GM21360 (cell line): Measurements from ENCODE around the gene TTYH2.
"Not testable (repeated sequence)": the region's sequence is repeated elsewhere in the genome, so short reads cannot be mapped to it uniquely, and the experiment has no call there.

Experiments used
- ATAC-seq: cut with Tn5 transposase; IDR thresholded peaks from one replicate; pipeline ENCODE4 v1.9.1; 2021; ENCODE audit warnings: mild to moderate bottlenecking, moderate library complexity; ENCODE audit not compliant: unreplicated experiment

Gene TTYH2, protein sequence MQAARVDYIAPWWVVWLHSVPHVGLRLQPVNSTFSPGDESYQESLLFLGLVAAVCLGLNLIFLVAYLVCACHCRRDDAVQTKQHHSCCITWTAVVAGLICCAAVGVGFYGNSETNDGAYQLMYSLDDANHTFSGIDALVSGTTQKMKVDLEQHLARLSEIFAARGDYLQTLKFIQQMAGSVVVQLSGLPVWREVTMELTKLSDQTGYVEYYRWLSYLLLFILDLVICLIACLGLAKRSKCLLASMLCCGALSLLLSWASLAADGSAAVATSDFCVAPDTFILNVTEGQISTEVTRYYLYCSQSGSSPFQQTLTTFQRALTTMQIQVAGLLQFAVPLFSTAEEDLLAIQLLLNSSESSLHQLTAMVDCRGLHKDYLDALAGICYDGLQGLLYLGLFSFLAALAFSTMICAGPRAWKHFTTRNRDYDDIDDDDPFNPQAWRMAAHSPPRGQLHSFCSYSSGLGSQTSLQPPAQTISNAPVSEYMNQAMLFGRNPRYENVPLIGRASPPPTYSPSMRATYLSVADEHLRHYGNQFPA

DNA sequence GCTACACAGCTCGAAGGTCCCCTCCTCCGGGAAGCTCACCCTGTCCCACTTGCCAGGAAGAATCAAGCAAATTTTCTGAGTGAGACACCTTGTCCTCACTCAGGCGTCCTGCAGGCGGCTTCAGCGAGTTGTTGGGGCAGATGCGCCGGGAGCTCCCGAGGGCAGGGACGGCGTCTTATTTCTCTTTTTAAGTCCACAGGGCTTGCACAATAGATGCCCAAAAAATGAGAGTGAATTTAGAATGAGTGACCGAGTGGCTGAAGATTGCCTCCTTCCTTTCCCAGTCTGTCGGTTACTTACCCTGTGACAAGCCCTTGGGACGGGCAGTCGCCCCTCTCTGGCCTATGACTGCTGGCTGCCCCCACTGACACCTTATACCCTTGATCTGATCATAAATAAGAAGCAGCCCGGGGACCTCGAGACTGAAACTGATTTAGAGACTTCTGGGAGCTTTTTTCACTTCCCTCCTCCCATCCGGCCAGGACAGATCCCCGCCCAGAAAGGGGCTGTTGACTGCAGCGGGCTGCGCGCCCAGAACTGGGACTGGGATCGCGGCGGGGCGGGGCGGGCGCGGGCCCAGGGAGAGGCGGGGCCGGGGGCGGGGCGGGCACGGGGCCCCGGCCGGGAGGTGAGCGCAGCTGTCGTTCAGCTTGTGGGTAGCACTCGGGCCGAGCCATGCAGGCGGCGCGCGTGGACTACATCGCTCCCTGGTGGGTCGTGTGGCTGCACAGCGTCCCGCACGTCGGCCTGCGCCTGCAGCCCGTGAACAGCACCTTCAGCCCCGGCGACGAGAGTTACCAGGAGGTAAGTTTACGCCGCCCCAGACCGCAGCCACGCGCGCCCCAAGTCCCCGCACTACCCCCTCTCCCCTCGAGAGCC is at the start of gene TTYH2:
Gene TTYH2 (plus strand): TSS at position 659 of the 879 bp plus-strand sequence. CDS start 17 bp downstream, at position 676.
- ATAC-seq = peak; percentile 53

DNA sequence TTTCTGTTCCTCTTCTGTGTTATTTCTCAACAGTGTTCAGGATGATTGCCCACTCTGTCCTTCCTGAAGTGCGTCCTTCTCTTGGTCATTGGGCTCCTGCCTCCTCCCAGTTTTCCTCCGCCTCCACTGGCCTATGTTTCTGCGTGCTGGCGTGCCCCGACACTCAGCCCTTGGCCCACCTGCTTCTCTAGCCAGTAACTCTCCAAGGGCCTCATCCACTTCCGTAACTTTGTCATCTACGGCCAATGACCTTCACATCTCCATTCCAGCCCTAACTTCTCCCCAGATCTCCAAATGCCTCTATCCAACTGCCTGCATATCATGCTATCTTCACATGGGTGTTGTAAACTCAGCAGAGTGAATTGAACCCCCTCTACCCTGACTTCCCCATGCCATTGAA is 49.5 kb upstream of the TTYH2 start:
- ATAC-seq = no peak

DNA sequence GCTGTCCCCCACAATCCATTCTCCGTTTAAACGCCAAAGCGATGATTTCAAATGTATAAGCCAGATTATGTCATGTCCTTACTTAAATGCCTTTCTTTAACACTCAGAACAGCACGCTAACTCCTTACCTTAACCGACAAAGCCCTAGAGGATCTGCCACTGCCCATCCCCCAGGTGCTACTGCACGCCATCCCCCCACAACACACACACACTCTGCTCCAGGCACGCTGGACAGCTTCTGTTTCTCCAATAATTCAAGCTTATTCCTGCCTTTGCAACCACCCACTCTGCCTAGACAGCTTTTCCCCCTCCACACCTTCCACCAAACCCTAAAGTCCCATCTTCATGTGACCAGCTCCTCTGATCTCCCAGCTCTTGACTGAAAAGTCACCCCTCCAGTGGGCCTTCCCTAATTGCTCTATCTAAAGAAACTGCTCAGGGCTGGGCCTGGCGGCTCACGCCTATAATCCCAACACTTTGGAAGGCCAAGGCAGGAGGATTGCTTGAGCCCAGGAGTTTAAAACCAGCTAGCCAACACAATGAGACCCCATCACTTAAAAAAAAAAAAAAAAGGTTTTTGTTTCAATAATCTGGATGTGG is 48.8 kb upstream of the TTYH2 start:
- no peak for ATAC-seq

DNA sequence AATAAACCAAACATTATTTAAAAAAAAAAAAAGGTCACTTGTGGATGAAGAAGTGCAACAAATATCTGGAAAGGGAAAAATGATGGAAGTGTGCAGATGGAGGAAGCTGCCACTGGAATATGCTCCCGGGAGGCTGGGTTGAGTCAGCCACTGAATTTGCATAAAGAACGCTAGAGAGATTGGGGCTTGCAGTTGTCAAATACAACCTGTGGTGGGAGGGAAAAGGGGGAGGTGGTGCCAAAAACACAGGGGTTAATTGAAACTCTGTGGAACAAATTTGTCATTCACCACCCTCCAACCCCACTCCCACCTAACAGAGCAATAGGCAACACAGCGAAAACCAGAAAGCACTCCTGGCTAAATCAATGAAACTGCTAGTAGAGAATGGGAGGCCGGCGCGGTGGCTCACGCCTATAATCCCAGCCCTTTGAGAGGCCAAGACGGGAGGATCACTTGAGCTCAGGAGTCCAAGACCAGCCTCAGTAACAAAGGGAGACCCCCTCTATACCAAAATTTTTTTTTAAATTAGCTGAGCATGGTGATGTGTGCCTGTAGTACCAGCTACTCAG is 47.5 kb upstream of the TTYH2 start:
- ATAC-seq = no peak

DNA sequence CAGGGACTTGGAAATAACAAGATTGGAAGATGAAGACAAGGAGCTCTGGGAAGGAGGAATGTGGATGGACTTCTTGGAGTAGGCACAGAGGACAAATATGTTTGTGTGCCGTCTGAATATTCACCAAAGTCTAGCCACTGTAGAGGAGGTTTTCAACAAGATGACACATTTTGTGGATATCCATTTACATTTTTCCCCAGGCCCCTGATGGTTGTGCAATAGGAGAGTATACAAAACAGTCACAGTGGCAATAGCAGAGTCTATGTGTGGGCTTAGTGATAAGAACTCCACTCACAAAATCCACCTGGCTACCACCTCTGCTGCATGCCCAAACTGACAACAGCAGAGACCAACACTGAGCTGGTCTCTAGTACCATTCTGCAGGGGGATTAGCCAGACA is 42.4 kb upstream of the TTYH2 start:
- no peak for ATAC-seq

DNA sequence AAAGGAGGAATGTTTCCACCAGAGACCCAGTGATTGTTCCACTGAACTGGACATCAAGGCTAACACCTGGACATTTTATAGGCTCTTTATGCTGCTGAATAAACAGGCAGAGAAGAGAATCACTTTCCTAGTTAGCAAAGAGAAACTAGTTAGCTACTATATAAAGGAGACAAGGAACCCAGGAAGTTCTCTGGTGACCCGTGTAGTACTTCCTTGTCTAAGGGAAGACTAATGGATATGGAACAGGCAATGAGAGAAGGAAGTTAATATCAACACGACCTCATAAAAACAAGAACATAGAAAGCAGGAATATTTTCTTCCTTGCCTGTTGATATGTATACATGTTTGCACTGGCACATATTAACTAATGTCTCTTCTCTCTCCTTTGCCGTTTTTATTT is 40.7 kb upstream of the TTYH2 start:
- no peak for ATAC-seq

DNA sequence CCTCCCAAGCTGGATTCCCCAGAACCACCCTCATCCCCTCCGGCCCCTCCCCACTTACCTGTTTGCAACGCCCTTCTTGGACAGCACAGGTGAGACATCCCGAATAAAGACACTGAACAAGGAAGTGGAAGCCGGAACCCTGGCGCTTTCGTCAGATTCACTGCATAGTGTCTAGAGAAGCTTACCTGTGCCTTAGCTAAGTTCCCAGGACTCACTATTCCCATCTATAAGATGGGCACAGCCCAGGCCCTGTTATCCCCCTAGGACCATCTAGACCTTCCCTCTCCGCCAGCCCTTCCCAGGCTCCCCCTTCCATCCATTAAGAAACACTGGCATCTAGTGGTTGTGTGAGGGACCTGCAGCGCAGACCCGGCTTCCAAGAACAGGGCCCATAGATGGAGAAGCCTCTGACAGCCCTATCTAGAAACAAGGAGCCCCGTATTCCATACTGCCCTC is 36.8 kb upstream of the TTYH2 start:
- no peak for ATAC-seq

DNA sequence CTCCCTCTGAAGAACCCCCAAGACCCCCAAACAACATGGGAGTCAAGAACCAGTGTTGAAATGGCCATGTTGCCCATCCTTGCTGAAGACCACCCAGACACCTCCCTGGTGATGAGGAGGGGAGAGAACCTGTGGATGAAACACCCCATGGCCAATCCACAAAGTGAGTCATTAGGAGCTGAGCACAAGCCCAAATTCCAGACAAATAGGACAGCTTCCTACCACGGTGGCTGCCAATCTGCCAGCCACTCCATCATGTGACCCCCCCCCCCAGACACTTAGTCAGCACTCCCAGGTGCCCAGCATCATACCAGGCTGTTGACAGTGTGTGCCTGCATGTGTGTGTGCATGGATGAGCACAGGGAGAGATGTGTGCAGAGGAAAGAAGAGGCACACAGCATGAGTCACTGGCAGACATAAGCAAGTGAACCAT is 36.3 kb upstream of the TTYH2 start:
- no peak for ATAC-seq

DNA sequence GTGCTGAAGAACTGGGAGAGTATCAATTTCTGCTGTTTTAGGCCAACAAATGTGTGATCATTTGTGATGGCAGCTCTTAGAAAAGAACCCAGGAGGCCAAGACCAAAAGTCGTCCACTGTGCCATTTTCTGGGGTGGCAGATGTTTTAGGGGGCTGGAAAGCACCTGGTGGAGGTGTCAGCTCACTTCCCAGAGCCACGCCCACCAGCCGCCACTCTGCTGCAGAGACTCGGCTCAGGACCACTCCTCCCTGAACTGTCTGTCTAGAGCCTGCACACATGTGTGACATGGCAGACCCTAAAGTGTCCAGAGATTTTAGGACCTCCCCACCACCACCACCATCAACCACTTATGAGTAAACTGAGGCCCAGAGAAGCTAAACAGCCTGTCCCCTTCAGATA is 33.8 kb upstream of the TTYH2 start:
- ATAC-seq = no peak

DNA sequence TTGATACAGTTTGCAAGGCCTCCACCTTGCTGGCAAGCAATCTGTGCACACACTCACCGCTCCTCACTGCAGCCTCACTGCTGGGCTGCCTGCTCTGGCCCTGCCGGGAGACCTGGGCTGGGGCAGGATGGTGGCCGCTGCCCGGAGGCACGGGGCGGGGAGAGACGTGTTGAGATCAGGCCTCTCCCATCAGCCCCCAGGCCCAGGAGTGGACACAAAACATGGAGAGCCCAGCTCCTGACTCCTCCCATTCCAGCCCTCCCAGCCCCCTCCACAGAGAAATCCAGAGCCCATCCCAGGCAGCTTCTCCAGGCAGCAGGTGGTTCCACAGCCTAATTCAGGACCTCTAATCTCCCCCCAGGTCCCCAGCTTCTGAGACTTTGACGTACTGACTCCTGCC is 33.0 kb upstream of the TTYH2 start:
- no peak for ATAC-seq

DNA sequence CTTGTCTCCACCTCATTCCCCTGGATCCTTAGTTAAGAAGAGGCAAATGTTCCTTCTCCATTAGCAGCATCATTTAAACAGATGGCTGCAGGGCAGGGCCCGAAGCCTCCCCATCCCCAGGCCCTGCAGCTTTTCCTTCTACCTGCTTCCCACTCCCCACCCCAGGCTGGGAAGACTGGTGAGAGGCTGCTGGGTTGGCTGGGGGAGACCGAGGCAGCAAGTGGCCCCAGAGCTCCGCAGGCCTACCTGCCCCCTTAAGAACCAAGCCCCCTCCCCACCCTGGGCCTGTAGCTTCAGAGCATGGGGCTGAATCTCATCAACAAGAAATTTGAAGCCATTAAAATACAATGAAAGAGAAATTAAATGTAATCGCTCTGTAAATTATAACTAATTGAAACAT is 32.0 kb upstream of the TTYH2 start:
- no peak for ATAC-seq

DNA sequence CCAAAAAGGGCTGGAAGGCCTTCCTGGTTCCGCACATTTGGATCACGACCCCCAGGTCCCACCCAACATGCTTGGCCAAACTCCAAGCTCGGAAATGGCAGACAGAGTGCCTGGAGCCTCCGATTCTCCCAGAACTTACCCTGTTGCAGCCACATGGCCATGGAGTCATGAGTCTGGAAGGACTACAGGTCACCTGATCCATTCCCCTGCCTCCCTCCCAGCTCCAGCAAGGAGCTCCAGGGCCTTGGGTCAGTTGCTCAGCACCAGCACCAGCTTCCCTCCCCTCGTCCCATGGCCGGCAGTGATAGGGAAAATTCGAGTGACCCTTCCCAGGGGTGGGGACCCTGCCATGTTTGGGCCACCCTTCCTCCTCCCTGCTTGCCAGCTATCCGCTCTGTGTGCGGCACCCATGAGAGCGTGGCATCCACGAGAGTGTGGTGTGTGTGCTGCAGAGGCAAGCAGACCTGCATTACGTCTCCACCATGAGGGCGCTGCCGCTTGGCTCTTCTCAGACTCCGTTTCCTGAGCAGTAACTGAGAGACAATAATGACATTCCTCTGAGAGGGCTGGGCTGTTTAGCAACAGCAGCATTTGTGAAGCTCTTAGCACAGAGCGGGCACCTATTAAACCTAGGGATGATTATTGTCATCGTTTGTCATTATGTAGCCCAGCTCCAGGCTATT is 31.2 kb upstream of the TTYH2 start:
- no peak for ATAC-seq

DNA sequence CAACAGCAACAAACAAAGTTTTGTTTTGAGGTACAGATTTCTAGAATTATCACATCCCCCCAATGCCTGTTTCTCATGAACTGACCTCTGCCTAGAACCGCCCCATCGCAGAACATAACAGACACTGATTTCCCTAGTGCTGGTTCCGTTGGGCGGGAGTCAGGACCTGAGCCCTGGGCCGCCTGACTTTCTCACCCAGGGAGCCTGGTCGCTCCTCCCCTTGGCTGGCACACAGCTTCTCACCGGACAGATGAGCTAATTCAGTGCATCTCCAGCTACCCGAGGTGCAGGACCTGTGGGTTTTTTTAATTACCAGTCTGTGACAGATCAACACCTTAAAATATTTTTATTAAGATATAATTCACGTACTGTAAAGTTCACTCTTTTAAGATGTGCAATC is 30.0 kb upstream of the TTYH2 start:
- no peak for ATAC-seq

DNA sequence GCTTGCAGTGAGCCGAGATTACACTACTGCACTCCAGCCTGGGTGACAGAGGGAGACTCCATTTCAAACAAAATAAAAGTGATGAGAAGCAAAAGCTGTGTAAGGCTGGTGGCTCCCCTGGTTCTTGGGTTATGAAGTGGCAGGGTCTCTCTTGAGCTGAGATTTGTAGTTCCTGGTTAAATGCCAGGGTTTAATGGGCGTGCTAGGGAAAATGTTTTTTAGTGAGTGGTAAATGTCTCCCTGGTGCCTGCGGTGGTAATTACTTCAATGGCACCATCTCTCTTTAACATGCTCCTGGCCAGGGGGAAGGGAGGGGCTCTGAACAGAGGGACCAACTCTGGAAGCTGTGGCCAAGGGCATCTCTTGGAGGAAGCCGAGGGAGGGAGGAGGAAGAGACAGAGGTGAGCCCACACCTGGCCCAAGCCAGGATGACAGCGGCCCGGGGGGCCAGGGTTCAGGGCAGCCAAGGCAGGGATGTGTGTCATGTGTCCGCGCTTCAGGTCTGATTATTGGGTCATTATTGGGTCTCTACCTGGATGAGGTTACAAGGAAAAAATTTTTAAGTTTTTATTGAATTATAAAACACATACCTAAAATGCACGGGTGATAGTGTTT is 27.7 kb upstream of the TTYH2 start:
- ATAC-seq = no peak

DNA sequence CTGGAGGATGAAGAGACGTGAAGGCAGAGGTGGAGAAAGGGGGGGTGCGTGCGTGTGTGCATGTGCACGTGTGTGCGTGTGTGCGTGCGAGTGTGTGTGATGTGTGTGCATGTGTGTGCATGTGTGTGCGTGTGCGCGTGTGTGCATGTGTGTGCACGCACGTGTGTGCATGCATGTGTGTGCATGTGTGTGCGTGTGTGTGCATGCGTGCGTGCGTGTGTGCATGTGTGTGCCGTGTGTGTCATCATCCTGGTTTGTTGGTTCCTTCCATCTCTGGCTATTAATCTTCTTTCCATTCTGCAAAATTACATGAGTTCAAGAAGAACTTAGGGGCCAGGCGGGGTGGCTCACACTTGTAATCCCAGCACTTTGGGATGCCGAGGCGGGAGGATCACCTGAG is 26.9 kb upstream of the TTYH2 start:
- ATAC-seq = no peak

DNA sequence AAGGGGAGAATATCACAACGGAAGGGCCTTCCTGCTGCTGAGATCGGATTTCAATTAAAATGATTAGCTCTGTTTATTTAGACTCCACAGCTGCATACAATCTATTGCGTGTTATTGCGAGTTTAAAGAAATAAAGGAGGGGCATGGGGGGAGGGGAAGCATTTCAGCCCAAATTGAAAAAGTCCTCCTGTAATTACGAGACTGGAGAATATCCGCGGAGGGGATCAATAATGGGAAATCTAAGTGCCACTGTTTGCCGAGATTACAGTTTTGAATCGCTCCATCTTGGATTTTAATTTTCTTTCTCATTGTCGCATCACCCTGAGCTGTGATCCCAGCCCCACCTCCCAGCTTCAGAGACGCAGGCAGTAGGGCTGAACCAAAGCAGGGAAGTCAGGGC is 25.6 kb upstream of the TTYH2 start:
- no peak for ATAC-seq

DNA sequence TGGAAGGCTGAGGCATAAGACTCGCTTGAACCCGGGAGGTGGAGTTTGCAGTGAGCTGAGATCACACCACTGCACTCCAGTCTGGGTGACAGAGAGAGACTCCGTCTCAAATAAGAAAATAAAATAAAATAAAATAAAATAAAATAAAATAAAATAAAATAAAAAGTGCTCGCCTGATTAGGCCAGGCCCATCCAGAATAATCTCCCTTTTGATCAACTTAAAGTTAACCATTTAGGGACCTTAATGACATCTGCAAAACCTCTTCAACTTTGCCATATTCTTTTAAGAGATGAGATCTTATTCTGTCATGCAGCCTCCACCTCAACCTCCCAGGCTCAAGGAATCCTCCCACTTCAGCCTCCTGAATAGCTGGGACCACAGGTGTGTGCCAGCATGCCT is 24.7 kb upstream of the TTYH2 start:
- ATAC-seq = not testable (repeated sequence)

DNA sequence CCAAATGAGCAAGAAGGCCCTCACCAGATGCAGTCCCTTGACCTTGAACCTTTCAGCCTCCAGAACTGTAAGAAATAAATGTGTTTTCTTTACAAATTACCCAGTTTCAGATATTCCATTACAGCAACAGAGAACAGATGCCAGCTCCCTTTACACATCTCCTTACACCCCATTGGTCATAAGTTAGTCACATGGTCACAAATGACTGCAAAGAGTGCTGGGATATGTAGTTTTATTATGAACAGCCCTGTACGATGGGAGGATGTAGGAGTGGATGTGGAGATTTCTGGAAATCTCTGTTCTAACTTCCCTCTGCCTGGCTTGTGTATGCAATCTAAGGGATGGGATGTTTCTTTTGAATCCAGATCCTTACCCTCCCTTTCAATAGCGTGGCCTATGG is 23.2 kb upstream of the TTYH2 start:
- no peak for ATAC-seq

DNA sequence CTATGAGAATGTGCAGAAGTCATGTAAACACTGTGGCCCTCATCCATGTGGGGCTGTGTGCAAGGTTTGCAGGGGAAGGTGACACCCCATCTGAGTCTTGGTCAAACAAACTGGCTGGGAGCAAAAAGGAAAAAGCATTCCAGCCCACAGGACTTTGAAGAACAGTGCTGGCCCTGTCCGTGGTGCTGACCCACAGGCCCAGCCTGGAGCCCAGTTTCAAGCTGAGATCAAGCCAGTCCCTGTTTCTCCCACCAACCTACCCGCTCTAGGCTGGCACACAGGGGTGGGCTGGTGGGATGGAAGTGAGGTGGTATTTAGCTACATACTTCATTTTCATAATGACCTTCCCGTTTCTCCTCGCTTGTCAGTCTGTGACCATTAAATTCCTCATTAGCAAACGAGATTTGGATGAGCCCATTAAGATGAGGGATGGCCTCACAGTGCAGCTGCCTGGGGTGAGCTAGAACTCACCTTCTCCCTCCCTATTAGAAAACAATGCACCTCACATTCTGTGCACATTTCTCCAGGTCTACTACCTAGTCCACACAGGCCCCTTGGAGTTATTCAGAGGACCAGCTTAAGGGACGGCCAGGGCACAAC is 22.5 kb upstream of the TTYH2 start:
- no peak for ATAC-seq
